ENCODE results near the gene WWOX. TPM values are rescaled to one million over a fixed set of nuclear protein-coding genes. Genes with fewer than 3 reads are reported as not detected.

Gene WWOX
- total RNA-seq, 1 experiment from 2014 or later: 15.6 TPM

DNA sequence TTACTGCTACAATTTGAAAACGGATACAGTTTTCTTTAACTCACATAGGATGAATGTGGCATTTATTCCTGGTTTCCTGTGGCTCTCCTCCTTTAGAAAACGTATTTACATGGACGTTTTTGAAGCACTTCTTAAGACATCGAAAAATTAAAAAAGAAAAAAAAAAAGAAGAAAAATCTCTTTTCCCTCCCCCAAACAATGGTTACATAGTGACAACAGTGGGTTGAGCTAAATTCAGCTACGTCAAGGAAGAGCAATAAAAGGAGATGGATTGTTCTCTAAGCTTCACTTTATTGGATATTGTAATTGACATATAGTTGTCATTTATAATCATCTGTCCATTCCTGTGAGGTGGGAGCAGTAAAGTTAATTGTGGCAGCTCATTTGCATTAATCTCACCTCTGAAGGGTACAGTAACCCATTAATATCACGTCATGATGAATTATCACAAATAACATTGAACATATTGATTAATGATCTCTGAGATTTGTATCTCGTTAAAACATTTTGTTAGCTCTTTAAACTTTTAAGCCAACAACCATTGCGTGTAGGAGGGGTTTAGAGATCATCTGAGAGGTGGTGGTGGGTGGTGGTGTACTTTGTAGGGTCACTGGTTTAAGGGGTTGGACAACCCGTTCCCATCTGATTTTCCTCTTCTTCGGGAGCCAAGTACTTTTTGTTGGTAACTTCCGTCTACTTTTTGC lies 184.2 kb downstream of the WWOX start:
- H3K79me2 ChIP-seq (ENCODE audit: insufficient read depth, low read length): no peaks in the 10 kb centered on the region
- DNase-seq: no peak
- no peak overlapping the region for H3K18ac ChIP-seq (ENCODE audit: insufficient read length, low read depth, low read length)
- H2AK5ac ChIP-seq (ENCODE audit: insufficient read length, low read length): no peak overlapping the region
- H3K4me2 ChIP-seq (ENCODE audit: insufficient read depth, insufficient read length, low read length): no peak overlapping the region
- no peaks in the 10 kb centered on the region for H3K23me2 ChIP-seq (ENCODE audit: insufficient read length, low read depth, low read length, poor library complexity, severe bottlenecking)
- H3K9me3 ChIP-seq (ENCODE audit: control insufficient read depth, low read depth, low read length): no peaks in the 10 kb centered on the region
- H3K9ac ChIP-seq (ENCODE audit: extremely low read depth, insufficient read length, low read length): no peak overlapping the region
- H3T11ph ChIP-seq (ENCODE audit: low read length): no peak overlapping the region
- no peaks in the 10 kb centered on the region for H3K79me1 ChIP-seq (ENCODE audit: insufficient read depth, low read depth, low read length, poor library complexity, severe bottlenecking)
- H2BK12ac ChIP-seq (ENCODE audit: insufficient read length, low read depth, low read length): no peak overlapping the region
- H4K5ac ChIP-seq (ENCODE audit: insufficient read length, low read depth, low read length): no peak overlapping the region
- H3K9me3 Mint-ChIP-seq: no peaks in the 10 kb centered on the region
- no peak overlapping the region for H3K4me3 Mint-ChIP-seq
- no peaks in the 10 kb centered on the region for H3K36me3 Mint-ChIP-seq (ENCODE audit: insufficient read depth in 1 of 3, low read depth in 3 of 3)
- peaks cover 7 to 20% of the 10 kb centered on the region in 2 experiments; a peak in 3 of 4 replicates for H3K4me1 Mint-ChIP-seq
- no peak overlapping the region for H3K27ac ChIP-seq (ENCODE audit: insufficient read length, low read depth, low read length)
- no peak overlapping the region for H3K56ac ChIP-seq (ENCODE audit: insufficient read length, low read depth, low read length)
- no peak overlapping the region for H3K27ac Mint-ChIP-seq
- no peak overlapping the region for H2BK5ac ChIP-seq (ENCODE audit: insufficient read length, low read length)
- no peak overlapping the region for H2BK20ac ChIP-seq (ENCODE audit: low read depth, low read length, poor library complexity, severe bottlenecking)
- peaks cover 2% of the 10 kb centered on the region; the same call in 1 of the 2 replicates for H3K4me1 ChIP-seq (ENCODE audit: insufficient read depth, low read length)
- WGBS (ENCODE audit: extremely low coverage, insufficient read length, low lambda C conversion rate): no CpG with 5 or more reads among the region's 11 CpGs
- no peak overlapping the region for H2BK120ac ChIP-seq (ENCODE audit: low read depth, low read length, poor library complexity, severe bottlenecking)
- no peak overlapping the region for H2AFZ ChIP-seq (ENCODE audit: low read length)
- no peak overlapping the region for H3K4ac ChIP-seq (ENCODE audit: low read depth, low read length)
- H2BK15ac ChIP-seq (ENCODE audit: low read depth, low read length): no peak overlapping the region
- H3K23ac ChIP-seq (ENCODE audit: insufficient read length, low read depth, low read length): no peak overlapping the region
- no peak overlapping the region for H4K91ac ChIP-seq (ENCODE audit: insufficient read length, low read depth, low read length)
- no peaks in the 10 kb centered on the region for H3K27me3 ChIP-seq (ENCODE audit: insufficient read depth, low read length)
- no peak overlapping the region for H4K8ac ChIP-seq (replicated peaks; ENCODE audit: insufficient read length, low read depth, low read length)
- H3K14ac ChIP-seq (ENCODE audit: insufficient read depth, low read length): no peak overlapping the region
- no peak for TF ChIP-seq CTCF (conservative IDR thresholded peaks at IDR 0.05)
- no peaks in the 10 kb centered on the region for H4K20me1 ChIP-seq (ENCODE audit: control insufficient read depth, insufficient read depth, insufficient read length)
- H3K27me3 Mint-ChIP-seq (ENCODE audit: low read depth): no peaks in the 10 kb centered on the region
